H1 (cell line): ENCODE data around the gene SERPINA6. TPM values are rescaled to one million over a fixed set of nuclear protein-coding genes. Genes with fewer than 3 reads are reported as not detected.

Source experiments
- CEBPB ChIP-seq: IDR thresholded peaks from 2 replicates; pipeline ENCODE4 v1.6.1; 2012; ENCODE audit warnings: low read depth, low read length
- CHD2 ChIP-seq: IDR thresholded peaks from 2 replicates; pipeline ENCODE4 v1.6.1; 2012; ENCODE audit warnings: low read length, improper control_type of control experiment
- MAFK ChIP-seq: IDR thresholded peaks from 2 replicates; pipeline ENCODE4 v1.6.1; 2012; ENCODE audit warnings: low read depth, mild to moderate bottlenecking, improper control_type of control experiment, low read length
- SIRT6 ChIP-seq: IDR thresholded peaks from one replicate; pipeline ENCODE4 v1.7.1; 2012; ENCODE audit warnings: low read length, inconsistent platforms
- SRF ChIP-seq: IDR thresholded peaks from 2 replicates; pipeline ENCODE4 v1.6.1; 2011; ENCODE audit warnings: mild to moderate bottlenecking, low read depth, low read length, moderate library complexity
- SUZ12 ChIP-seq: fragments of 200-600 bp; sonication (generic); IDR thresholded peaks from 2 replicates; pipeline ENCODE4 v1.6.1; 2012; ENCODE audit warnings: mild to moderate bottlenecking, inconsistent platforms, low read length, moderate library complexity, mixed read lengths
- polyA plus RNA-seq, 7 experiments: library from polyadenylated mRNA; depleted of rRNA in 3 of 7; stranded (reverse) in 5 of 7; unstranded in 2 of 7; fragments of >200 nt in 5 of 7; fragments of 200-250 nt in 2 of 7; gene quantifications; 1 replicate in 5 of 7; 2 replicates in 1 of 7; 4 replicates in 1 of 7; pipeline versions ENCODE4 v1.2.1 to v1.2.3, GENCODE V29; 2011 to 2013; ENCODE audit warnings: missing spikeins in 2 of 7, mixed read lengths in 2 of 7
- total RNA-seq: library from RNA; stranded (reverse); fragmentation: NEBNext Ultra II Directional; extraction: Animal tissue kit (Norgen Biotek cat#: 25700); gene quantifications from 2 replicates; pipeline ENCODE4 v1.2.1, GENCODE V29; 2021
- TF ChIP-seq, protein P1 (sequence below): fragments of 300-600 bp; sonication (generic); IDR thresholded peaks from 2 replicates; pipeline ENCODE4 v1.7.1; 2012; ENCODE audit warnings: low read length, moderate library complexity, mild to moderate bottlenecking, inconsistent platforms; ENCODE audit not compliant: insufficient replicate concordance
- TF ChIP-seq, protein P2 (sequence below): IDR thresholded peaks from 2 replicates; pipeline ENCODE4 v1.6.1; 2012; ENCODE audit warnings: low read length, inconsistent platforms

The SERPINA6 gene
- total and polyA plus RNA-seq, 2 of the 8 experiments (the other 6 are each of a cell fraction or from before 2014, with no cell fraction given): not detected

DNA sequence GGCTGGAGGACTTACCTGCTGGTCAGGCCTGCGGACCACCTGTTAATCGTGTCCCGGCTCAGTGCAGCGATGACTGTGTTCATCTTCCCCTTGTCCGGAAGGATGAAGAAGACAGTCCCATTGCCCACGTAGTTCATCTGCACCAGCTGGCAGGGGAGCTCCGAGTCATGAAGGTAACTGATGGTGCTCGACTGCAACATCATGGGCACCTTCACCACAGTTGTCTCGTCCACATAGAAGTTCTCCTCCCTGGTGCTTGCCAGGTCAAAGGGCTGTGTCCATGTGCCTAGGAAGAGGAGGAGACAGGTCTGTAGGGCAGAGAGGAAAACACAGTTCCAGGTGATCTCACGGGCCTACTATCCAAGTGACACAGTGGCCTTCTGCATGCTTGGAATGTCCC, 13.4 kb downstream of the SERPINA6 start (continued):
- TF ChIP-seq, protein P1, sequence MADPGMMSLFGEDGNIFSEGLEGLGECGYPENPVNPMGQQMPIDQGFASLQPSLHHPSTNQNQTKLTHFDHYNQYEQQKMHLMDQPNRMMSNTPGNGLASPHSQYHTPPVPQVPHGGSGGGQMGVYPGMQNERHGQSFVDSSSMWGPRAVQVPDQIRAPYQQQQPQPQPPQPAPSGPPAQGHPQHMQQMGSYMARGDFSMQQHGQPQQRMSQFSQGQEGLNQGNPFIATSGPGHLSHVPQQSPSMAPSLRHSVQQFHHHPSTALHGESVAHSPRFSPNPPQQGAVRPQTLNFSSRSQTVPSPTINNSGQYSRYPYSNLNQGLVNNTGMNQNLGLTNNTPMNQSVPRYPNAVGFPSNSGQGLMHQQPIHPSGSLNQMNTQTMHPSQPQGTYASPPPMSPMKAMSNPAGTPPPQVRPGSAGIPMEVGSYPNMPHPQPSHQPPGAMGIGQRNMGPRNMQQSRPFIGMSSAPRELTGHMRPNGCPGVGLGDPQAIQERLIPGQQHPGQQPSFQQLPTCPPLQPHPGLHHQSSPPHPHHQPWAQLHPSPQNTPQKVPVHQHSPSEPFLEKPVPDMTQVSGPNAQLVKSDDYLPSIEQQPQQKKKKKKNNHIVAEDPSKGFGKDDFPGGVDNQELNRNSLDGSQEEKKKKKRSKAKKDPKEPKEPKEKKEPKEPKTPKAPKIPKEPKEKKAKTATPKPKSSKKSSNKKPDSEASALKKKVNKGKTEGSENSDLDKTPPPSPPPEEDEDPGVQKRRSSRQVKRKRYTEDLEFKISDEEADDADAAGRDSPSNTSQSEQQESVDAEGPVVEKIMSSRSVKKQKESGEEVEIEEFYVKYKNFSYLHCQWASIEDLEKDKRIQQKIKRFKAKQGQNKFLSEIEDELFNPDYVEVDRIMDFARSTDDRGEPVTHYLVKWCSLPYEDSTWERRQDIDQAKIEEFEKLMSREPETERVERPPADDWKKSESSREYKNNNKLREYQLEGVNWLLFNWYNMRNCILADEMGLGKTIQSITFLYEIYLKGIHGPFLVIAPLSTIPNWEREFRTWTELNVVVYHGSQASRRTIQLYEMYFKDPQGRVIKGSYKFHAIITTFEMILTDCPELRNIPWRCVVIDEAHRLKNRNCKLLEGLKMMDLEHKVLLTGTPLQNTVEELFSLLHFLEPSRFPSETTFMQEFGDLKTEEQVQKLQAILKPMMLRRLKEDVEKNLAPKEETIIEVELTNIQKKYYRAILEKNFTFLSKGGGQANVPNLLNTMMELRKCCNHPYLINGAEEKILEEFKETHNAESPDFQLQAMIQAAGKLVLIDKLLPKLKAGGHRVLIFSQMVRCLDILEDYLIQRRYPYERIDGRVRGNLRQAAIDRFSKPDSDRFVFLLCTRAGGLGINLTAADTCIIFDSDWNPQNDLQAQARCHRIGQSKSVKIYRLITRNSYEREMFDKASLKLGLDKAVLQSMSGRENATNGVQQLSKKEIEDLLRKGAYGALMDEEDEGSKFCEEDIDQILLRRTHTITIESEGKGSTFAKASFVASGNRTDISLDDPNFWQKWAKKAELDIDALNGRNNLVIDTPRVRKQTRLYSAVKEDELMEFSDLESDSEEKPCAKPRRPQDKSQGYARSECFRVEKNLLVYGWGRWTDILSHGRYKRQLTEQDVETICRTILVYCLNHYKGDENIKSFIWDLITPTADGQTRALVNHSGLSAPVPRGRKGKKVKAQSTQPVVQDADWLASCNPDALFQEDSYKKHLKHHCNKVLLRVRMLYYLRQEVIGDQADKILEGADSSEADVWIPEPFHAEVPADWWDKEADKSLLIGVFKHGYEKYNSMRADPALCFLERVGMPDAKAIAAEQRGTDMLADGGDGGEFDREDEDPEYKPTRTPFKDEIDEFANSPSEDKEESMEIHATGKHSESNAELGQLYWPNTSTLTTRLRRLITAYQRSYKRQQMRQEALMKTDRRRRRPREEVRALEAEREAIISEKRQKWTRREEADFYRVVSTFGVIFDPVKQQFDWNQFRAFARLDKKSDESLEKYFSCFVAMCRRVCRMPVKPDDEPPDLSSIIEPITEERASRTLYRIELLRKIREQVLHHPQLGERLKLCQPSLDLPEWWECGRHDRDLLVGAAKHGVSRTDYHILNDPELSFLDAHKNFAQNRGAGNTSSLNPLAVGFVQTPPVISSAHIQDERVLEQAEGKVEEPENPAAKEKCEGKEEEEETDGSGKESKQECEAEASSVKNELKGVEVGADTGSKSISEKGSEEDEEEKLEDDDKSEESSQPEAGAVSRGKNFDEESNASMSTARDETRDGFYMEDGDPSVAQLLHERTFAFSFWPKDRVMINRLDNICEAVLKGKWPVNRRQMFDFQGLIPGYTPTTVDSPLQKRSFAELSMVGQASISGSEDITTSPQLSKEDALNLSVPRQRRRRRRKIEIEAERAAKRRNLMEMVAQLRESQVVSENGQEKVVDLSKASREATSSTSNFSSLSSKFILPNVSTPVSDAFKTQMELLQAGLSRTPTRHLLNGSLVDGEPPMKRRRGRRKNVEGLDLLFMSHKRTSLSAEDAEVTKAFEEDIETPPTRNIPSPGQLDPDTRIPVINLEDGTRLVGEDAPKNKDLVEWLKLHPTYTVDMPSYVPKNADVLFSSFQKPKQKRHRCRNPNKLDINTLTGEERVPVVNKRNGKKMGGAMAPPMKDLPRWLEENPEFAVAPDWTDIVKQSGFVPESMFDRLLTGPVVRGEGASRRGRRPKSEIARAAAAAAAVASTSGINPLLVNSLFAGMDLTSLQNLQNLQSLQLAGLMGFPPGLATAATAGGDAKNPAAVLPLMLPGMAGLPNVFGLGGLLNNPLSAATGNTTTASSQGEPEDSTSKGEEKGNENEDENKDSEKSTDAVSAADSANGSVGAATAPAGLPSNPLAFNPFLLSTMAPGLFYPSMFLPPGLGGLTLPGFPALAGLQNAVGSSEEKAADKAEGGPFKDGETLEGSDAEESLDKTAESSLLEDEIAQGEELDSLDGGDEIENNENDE: no peak
- TF ChIP-seq CHD2 (no peak), SIRT6 (no peak), CEBPB (no peak), MAFK (no peak), SUZ12 (no peak), SRF (no peak)
- TF ChIP-seq, protein P2, sequence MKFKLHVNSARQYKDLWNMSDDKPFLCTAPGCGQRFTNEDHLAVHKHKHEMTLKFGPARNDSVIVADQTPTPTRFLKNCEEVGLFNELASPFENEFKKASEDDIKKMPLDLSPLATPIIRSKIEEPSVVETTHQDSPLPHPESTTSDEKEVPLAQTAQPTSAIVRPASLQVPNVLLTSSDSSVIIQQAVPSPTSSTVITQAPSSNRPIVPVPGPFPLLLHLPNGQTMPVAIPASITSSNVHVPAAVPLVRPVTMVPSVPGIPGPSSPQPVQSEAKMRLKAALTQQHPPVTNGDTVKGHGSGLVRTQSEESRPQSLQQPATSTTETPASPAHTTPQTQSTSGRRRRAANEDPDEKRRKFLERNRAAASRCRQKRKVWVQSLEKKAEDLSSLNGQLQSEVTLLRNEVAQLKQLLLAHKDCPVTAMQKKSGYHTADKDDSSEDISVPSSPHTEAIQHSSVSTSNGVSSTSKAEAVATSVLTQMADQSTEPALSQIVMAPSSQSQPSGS: no peak
